ENCODE data around the gene NMUR1. TPM values are rescaled to one million over a fixed set of nuclear protein-coding genes. Genes with fewer than 3 reads are reported as not detected.

Gene NMUR1
- total RNA-seq, 2 experiments from 2014 or later: not detected

DNA sequence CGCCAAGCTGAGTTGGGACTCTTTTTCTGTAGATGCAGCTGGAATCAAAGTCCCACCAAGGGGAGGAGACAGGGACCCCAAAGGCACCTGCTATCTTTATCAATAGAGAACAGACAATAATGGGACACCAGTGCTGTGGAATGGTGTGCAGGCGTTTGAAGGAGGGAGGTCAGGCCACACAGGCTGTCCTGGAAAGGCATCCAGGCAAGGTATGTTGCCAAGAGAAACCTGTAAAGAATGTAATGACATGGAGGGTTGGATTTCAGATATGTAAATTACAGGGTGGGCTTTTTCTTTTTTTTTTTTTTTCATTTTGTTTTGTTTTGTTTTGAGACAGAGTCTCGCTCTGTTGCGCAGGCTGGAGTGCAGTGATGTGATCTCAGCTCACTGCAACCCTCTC lies 9.7 kb upstream of the NMUR1 start:
- no peak overlapping the region for H3K4me3 ChIP-seq (ENCODE audit: low read depth, low read length, poor library complexity, severe bottlenecking)
- no peaks in the 10 kb centered on the region for H3K79me2 ChIP-seq (ENCODE audit: insufficient read depth, low read depth, low read length)
- no peak for DNase-seq (ENCODE audit: low spot score)
- H3K4me1 ChIP-seq (ENCODE audit: insufficient read depth, low read length, poor library complexity, severe bottlenecking): peaks cover 1% of the 10 kb centered on the region
- no TSS peak for BruUV-seq (replicated peaks)
- intact Hi-C loops (cut with micrococcal nuclease; ENCODE audit: unreplicated experiment): no loop called here
- TF ChIP-seq CTCF (conservative IDR thresholded peaks at IDR 0.05; ENCODE audit: low read length): no peak
- TF ChIP-seq EZH2phosphoT487 (IDR thresholded peaks at IDR 0.05; ENCODE audit: borderline replicate concordance, low read depth, low read length): no peak
- no peaks in the 10 kb centered on the region for H3K9me2 ChIP-seq (ENCODE audit: insufficient read depth, low read length)
- no peak overlapping the region for H2AFZ ChIP-seq (ENCODE audit: low read length)
- peaks cover 16% of the 10 kb centered on the region for H3K9me3 ChIP-seq (ENCODE audit: low read length)
- CTCF ChIA-PET (ENCODE audit: unreplicated experiment): no interaction called here
- H3K36me3 ChIP-seq (ENCODE audit: insufficient read depth, low read length): no peaks in the 10 kb centered on the region
- H4K20me1 ChIP-seq (ENCODE audit: insufficient read depth, low read length): no peaks in the 10 kb centered on the region
- POLR2A ChIA-PET: interaction anchor here (0.7 to 0.9 kb wide), 2 partner anchors 9 to 312 kb away, joined by 3 read pairs; no protein-coding TSS in a partner anchor
- H3K27ac ChIP-seq (ENCODE audit: low read depth, low read length, poor library complexity, severe bottlenecking): no peak overlapping the region
- no peak overlapping the region for H3K4me2 ChIP-seq (ENCODE audit: low read length)

DNA sequence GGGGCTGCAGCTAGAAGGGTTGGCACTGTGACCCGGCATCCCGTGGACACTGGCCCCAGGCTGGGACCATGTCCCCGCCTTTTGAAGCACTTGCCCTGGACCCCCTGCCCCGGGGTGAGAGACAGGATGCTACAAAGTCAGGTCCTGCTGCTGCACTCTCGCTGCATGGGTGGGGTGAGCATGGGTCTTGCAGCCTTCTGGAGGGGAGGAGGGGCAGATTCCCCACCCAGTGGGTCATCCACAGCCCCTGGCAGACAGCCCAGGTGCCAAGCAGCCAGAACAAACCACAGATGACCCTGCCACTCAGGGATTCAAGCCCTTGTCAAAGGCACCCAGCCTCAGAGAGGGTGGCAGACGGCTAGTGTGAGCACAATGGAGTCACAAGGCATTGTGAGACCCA lies 5.7 kb upstream of the NMUR1 start:
- BruUV-seq (replicated peaks): no TSS peak
- no peaks in the 10 kb centered on the region for H3K4me1 ChIP-seq (ENCODE audit: insufficient read depth, low read length, poor library complexity, severe bottlenecking)
- no peaks in the 10 kb centered on the region for H3K79me2 ChIP-seq (ENCODE audit: insufficient read depth, low read depth, low read length)
- H3K9me3 ChIP-seq (ENCODE audit: low read length): no peaks in the 10 kb centered on the region
- H3K27ac ChIP-seq (ENCODE audit: low read depth, low read length, poor library complexity, severe bottlenecking): no peak overlapping the region
- intact Hi-C loops (cut with micrococcal nuclease; ENCODE audit: unreplicated experiment): no loop called here
- CTCF ChIA-PET (ENCODE audit: unreplicated experiment): no interaction called here
- no peak overlapping the region for H3K4me2 ChIP-seq (ENCODE audit: low read length)
- POLR2A ChIA-PET: interaction anchor here (0.6 to 1.5 kb wide), 3 partner anchors 17 to 236 kb away, joined by 3 to 5 read pairs (median 4); no protein-coding TSS in a partner anchor
- H3K36me3 ChIP-seq (ENCODE audit: insufficient read depth, low read length): no peaks in the 10 kb centered on the region
- no peaks in the 10 kb centered on the region for H4K20me1 ChIP-seq (ENCODE audit: insufficient read depth, low read length)
- no peak overlapping the region for H2AFZ ChIP-seq (ENCODE audit: low read length)
- no peak overlapping the region for H3K4me3 ChIP-seq (ENCODE audit: low read depth, low read length, poor library complexity, severe bottlenecking)
- TF ChIP-seq CTCF (conservative IDR thresholded peaks at IDR 0.05; ENCODE audit: low read length) (no peak), EZH2phosphoT487 (IDR thresholded peaks at IDR 0.05; ENCODE audit: borderline replicate concordance, low read depth, low read length) (no peak)
- no peak for DNase-seq (ENCODE audit: low spot score)
- H3K9me2 ChIP-seq (ENCODE audit: insufficient read depth, low read length): no peaks in the 10 kb centered on the region

DNA sequence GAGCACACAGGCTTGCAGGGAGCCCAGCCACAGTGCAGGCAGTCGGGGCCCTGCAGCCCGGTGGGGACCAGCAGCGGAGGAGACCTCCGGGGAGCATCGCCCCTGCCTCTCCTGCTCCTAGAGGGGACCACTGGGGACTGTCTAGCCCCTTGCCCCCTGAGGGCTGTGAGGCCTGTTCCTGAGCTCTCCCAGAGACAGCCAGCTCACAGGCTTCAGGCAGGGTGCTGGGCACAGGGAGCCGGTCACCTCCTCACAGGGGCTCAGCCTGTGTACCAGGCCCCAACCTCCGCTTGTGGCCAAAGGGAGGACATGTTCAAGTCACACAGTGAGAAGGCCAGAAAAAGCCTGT lies 3.5 kb upstream of the NMUR1 start:
- no TSS peak for BruUV-seq (replicated peaks)

More for the DNA sequence above, 3.5 kb upstream of the NMUR1 start:
- intact Hi-C loops (cut with micrococcal nuclease; ENCODE audit: unreplicated experiment): no loop called here
- Histone ChIP-seq H3K79me2 (ENCODE audit: insufficient read depth, low read depth, low read length) (no peaks in the 10 kb centered on the region), H3K27ac (ENCODE audit: low read depth, low read length, poor library complexity, severe bottlenecking) (no peak overlapping the region), H2AFZ (ENCODE audit: low read length) (no peak overlapping the region), H3K9me3 (ENCODE audit: low read length) (no peaks in the 10 kb centered on the region), H4K20me1 (ENCODE audit: insufficient read depth, low read length) (no peaks in the 10 kb centered on the region), H3K9me2 (ENCODE audit: insufficient read depth, low read length) (no peaks in the 10 kb centered on the region), H3K4me2 (ENCODE audit: low read length) (no peak overlapping the region), H3K4me1 (ENCODE audit: insufficient read depth, low read length, poor library complexity, severe bottlenecking) (no peaks in the 10 kb centered on the region), H3K36me3 (ENCODE audit: insufficient read depth, low read length) (no peaks in the 10 kb centered on the region), H3K4me3 (ENCODE audit: low read depth, low read length, poor library complexity, severe bottlenecking) (no peak overlapping the region)
- DNase-seq (ENCODE audit: low spot score): no peak
- ChIA-PET CTCF (ENCODE audit: unreplicated experiment) (no interaction called here), POLR2A (interaction anchor here (0.7 to 2.3 kb wide), 2 partner anchors 12 to 210 kb away, joined by 4 to 8 read pairs; no protein-coding TSS in a partner anchor)
- TF ChIP-seq CTCF (conservative IDR thresholded peaks at IDR 0.05; ENCODE audit: low read length) (no peak), EZH2phosphoT487 (IDR thresholded peaks at IDR 0.05; ENCODE audit: borderline replicate concordance, low read depth, low read length) (no peak)
